ENCODE data around the gene CDHR3. TPM values are rescaled to one million over a fixed set of nuclear protein-coding genes. Genes with fewer than 3 reads are reported as not detected.
"Not testable (repeated sequence)": the region's sequence is repeated elsewhere in the genome, so short reads cannot be mapped to it uniquely, and the experiment has no call there.

The CDHR3 gene
- total RNA-seq, 1 experiment from 2014 or later: 8.7 TPM

DNA sequence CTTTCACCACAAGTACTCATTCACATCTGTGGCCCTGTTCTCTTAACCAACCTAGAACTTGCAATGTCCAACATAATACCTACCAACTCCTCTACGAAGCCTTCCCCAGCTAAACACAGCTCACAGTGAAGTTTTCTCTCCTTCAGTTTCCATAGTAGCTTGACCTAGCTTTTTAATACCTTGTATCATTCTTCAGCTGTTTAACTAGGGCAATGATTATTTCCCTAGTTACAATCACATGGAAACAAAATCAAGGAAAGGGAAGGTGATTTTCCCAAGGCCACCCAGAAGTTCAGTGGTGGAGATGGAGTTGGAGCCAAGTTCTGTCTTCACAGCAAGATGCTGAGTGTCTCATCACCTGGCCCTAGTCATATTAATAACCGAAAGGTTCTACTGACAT lies 16.3 kb downstream of the CDHR3 start:
- ChIA-PET CTCF (no interaction called here), POLR2A (ENCODE audit: unreplicated experiment) (no interaction called here)
- no peaks in the 10 kb centered on the region for H4K20me1 ChIP-seq (ENCODE audit: insufficient read depth)
- intact Hi-C loops (cut with micrococcal nuclease; ENCODE audit: unreplicated experiment): no loop called here
- TF ChIP-seq, protein P1, sequence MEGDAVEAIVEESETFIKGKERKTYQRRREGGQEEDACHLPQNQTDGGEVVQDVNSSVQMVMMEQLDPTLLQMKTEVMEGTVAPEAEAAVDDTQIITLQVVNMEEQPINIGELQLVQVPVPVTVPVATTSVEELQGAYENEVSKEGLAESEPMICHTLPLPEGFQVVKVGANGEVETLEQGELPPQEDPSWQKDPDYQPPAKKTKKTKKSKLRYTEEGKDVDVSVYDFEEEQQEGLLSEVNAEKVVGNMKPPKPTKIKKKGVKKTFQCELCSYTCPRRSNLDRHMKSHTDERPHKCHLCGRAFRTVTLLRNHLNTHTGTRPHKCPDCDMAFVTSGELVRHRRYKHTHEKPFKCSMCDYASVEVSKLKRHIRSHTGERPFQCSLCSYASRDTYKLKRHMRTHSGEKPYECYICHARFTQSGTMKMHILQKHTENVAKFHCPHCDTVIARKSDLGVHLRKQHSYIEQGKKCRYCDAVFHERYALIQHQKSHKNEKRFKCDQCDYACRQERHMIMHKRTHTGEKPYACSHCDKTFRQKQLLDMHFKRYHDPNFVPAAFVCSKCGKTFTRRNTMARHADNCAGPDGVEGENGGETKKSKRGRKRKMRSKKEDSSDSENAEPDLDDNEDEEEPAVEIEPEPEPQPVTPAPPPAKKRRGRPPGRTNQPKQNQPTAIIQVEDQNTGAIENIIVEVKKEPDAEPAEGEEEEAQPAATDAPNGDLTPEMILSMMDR (conservative IDR thresholded peaks at IDR 0.05): no peak
- TF ChIP-seq EZH2 (IDR thresholded peaks at IDR 0.05; ENCODE audit: low read depth): no peak
- H3K27me3 ChIP-seq (ENCODE audit: insufficient read depth, low read depth): no peaks in the 10 kb centered on the region
- no peaks in the 10 kb centered on the region for H3F3A ChIP-seq (ENCODE audit: insufficient read depth, low read depth)
- no peak overlapping the region for H2AFZ ChIP-seq
- H3K4me2 ChIP-seq: no peak overlapping the region
- no TSS peak for BruUV-seq (replicated peaks)
- no peak overlapping the region for H3K27ac ChIP-seq
- H3K9me3 ChIP-seq (ENCODE audit: insufficient read depth, low read depth): no peaks in the 10 kb centered on the region
- H3K4me1 ChIP-seq (replicated peaks; ENCODE audit: insufficient read depth): no peaks in the 10 kb centered on the region
- H3K36me3 ChIP-seq (ENCODE audit: low read depth): no peaks in the 10 kb centered on the region
- no peaks in the 10 kb centered on the region for H3K79me2 ChIP-seq (ENCODE audit: low read depth)
- no peak for DNase-seq
- no peak overlapping the region for H3K4me3 ChIP-seq
- H3K9me2 ChIP-seq (ENCODE audit: insufficient read depth): no peaks in the 10 kb centered on the region

DNA sequence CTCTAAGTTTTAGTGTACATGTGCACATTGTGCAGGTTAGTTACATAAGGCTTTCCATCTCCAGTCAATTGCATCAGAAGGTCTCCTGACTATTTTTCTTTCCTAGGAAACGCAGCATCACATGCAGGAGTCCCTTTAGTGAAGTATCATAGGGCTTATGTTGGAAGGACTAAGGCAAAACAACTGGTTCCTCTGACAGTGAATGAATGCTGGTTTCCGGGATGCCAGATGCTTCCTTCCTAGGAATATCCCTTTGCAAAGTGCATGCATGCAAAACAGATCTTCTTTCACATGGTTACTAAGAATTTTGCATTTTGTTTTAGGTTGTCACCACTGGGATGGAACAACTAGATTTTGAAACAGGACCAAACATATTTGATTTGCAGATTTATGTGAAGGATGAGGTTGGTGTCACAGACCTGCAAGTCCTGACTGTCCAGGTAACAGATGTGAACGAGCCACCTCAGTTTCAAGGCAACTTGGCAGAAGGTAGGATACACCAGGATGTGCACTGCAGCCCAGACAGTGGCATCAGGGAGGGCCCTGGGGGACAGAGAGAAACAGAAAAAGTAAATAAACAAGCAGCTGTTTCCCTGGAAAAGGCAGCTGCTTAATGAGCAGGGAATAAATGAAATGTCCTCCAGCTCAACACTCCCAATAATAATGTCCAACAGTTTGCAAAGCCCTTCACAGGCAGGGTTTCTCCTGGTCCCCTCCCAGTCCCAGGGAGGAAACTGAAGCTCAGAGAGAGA lies 17.8 kb downstream of the CDHR3 start:
- BruUV-seq (replicated peaks): no TSS peak
- DNase-seq: no peak
- no peaks in the 10 kb centered on the region for H3K9me2 ChIP-seq (ENCODE audit: insufficient read depth)
- ChIA-PET CTCF (no interaction called here), POLR2A (ENCODE audit: unreplicated experiment) (no interaction called here)
- H3K4me2 ChIP-seq: no peak overlapping the region
- no peaks in the 10 kb centered on the region for H4K20me1 ChIP-seq (ENCODE audit: insufficient read depth)
- no peaks in the 10 kb centered on the region for H3K4me1 ChIP-seq (replicated peaks; ENCODE audit: insufficient read depth)
- no peaks in the 10 kb centered on the region for H3F3A ChIP-seq (ENCODE audit: insufficient read depth, low read depth)
- no peaks in the 10 kb centered on the region for H3K9me3 ChIP-seq (ENCODE audit: insufficient read depth, low read depth)
- H3K36me3 ChIP-seq (ENCODE audit: low read depth): no peaks in the 10 kb centered on the region
- H3K79me2 ChIP-seq (ENCODE audit: low read depth): no peaks in the 10 kb centered on the region
- TF ChIP-seq, protein P1 (conservative IDR thresholded peaks at IDR 0.05): no peak
- TF ChIP-seq EZH2 (IDR thresholded peaks at IDR 0.05; ENCODE audit: low read depth): no peak
- H3K4me3 ChIP-seq: no peak overlapping the region
- H2AFZ ChIP-seq: no peak overlapping the region
- no peaks in the 10 kb centered on the region for H3K27me3 ChIP-seq (ENCODE audit: insufficient read depth, low read depth)
- intact Hi-C loops (cut with micrococcal nuclease; ENCODE audit: unreplicated experiment): no loop called here
- H3K27ac ChIP-seq: no peak overlapping the region

DNA sequence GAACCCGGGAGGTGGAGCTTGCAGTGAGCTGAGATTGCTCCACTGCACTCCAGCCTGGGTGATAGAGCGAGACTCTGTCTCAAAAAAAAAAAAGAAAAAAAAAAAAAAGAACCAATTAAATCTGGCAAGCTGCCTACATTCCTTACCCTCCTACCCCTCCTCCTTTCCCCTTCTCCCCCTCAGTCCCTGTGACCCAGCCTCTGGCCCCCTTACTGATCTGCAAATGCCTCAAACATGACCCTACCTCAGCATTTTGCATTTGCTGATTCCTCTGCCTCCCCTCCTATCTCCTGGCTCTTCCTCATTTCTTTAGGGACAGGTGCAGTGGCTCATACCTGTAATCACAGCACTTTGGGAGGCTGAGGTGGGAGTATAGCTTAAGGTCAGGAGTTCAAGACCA lies 19.3 kb downstream of the CDHR3 start:
- Histone ChIP-seq H3K9me3 (ENCODE audit: insufficient read depth, low read depth) (no peaks in the 10 kb centered on the region), H3K27me3 (ENCODE audit: insufficient read depth, low read depth) (peaks cover 10% of the 10 kb centered on the region; the same call in 1 of the 2 replicates), H3K4me2 (no peak overlapping the region), H3K79me2 (ENCODE audit: low read depth) (no peaks in the 10 kb centered on the region), H3K4me3 (no peak overlapping the region), H3K36me3 (ENCODE audit: low read depth) (no peaks in the 10 kb centered on the region), H2AFZ (no peak overlapping the region), H3K27ac (no peak overlapping the region), H3K9me2 (ENCODE audit: insufficient read depth) (no peaks in the 10 kb centered on the region), H3K4me1 (replicated peaks; ENCODE audit: insufficient read depth) (no peaks in the 10 kb centered on the region), H3F3A (ENCODE audit: insufficient read depth, low read depth) (no peaks in the 10 kb centered on the region), H4K20me1 (ENCODE audit: insufficient read depth) (no peaks in the 10 kb centered on the region)
- TF ChIP-seq EZH2 (IDR thresholded peaks at IDR 0.05; ENCODE audit: low read depth): no peak
- TF ChIP-seq, protein P1 (conservative IDR thresholded peaks at IDR 0.05): no peak
- BruUV-seq (replicated peaks): no TSS peak
- DNase-seq: no peak
- ChIA-PET POLR2A (ENCODE audit: unreplicated experiment) (no interaction called here), CTCF (interaction anchor here (0.6 to 0.8 kb wide), 2 partner anchors 8 to 12 kb away, joined by 4 to 13 read pairs; no protein-coding TSS in a partner anchor)
- intact Hi-C loops (cut with micrococcal nuclease; ENCODE audit: unreplicated experiment): no loop called here

DNA sequence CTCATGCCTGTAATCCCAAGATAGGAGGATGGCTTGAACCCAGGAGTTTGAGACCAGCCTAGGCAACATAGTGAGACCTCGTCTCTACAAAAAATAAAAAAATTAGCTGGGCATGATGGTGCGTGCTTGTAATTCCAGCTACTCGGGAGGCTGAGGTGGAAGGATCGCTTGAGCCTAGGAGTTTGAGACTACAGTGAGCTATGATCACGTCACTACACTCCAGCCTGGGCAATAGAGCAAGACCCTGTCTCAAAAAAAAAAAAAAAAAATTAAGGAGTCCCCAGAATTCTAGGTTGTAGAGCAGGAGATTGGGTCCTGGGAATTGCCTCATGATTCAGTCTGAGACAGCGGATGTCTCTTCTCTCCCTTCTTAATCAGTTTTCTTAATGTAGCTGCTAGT lies 21.7 kb downstream of the CDHR3 start:
- H3K27me3 ChIP-seq (ENCODE audit: insufficient read depth, low read depth); H3K36me3 ChIP-seq (ENCODE audit: low read depth); H3K79me2 ChIP-seq (ENCODE audit: low read depth); H3K4me1 ChIP-seq (replicated peaks; ENCODE audit: insufficient read depth); POLR2A ChIA-PET (ENCODE audit: unreplicated experiment); H4K20me1 ChIP-seq (ENCODE audit: insufficient read depth); H3K4me3 ChIP-seq; H3K9me2 ChIP-seq (ENCODE audit: insufficient read depth); H3K4me2 ChIP-seq; BruUV-seq (replicated peaks); intact Hi-C loops (cut with micrococcal nuclease; ENCODE audit: unreplicated experiment); H3F3A ChIP-seq (ENCODE audit: insufficient read depth, low read depth); H3K9me3 ChIP-seq (ENCODE audit: insufficient read depth, low read depth); H2AFZ ChIP-seq; H3K27ac ChIP-seq; DNase-seq: not testable (repeated sequence)
- CTCF ChIA-PET: interaction anchor here (0.6 to 0.7 kb wide), 2 partner anchors 22 to 25 kb away, joined by 3 to 8 read pairs; no protein-coding TSS in a partner anchor
